Cortex of kidney (tissue), 1 donor: ENCODE results near the gene ADGRG1.
"Not testable (repeated sequence)": the region's sequence is repeated elsewhere in the genome, so short reads cannot be mapped to it uniquely, and the experiment has no call there.

Experiments
- DNase-seq: peaks from one replicate; lab custom pipeline; 2025; lab: John Stamatoyannopoulos, UW

The ADGRG1 gene

GRCh38 chr16:57666353-57667047 lies 38.1 kb downstream of the ADGRG1 start:
- no peak for DNase-seq

GRCh38 chr16:57667048-57667525 lies 38.7 kb downstream of the ADGRG1 start:
- DNase-seq, result no peak

GRCh38 chr16:57667526-57668262 lies 39.3 kb downstream of the ADGRG1 start:
- DNase-seq, result no peak

- no peak for DNase-seq
Observed at GRCh38 chr16:57668263-57668571, 39.8 kb downstream of the ADGRG1 start, which contains the start of gene ADGRG3. ADGRG3 (plus strand) TSS chr16:57668306; CDS start chr16:57668348, 42 bp downstream.

GRCh38 chr16:57668630-57669475 lies 40.4 kb downstream of the ADGRG1 start:
- no peak for DNase-seq

GRCh38 chr16:57669476-57670162 lies 41.2 kb downstream of the ADGRG1 start:
- DNase-seq, result no peak

GRCh38 chr16:57670196-57670595 lies 41.8 kb downstream of the ADGRG1 start:
- DNase-seq, result no peak

DNA sequence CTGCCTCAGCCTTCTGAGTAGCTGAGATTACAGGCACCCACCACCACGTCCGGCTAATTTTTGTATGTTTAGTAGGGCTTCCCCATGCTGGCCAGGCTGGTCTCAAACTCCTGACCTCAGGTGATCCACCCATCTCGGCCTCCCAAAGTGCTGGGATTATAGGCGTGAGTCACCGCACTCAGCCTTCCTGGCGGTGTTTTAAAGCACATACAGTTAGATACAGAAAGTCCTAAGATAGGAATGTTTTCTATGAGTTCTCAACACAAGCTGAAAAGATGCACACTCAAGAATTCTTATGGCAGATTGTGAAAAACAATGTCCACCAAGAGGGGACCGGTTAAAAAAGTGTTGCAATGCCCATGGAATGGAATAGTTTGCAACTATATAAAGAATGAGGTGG lies 43.0 kb downstream of the ADGRG1 start:
- DNase-seq, result not testable (repeated sequence)

GRCh38 chr16:57672416-57672815 lies 44.0 kb downstream of the ADGRG1 start:
- DNase-seq, result no peak

GRCh38 chr16:57672824-57673223 lies 44.4 kb downstream of the ADGRG1 start:
- DNase-seq, result no peak

DNA sequence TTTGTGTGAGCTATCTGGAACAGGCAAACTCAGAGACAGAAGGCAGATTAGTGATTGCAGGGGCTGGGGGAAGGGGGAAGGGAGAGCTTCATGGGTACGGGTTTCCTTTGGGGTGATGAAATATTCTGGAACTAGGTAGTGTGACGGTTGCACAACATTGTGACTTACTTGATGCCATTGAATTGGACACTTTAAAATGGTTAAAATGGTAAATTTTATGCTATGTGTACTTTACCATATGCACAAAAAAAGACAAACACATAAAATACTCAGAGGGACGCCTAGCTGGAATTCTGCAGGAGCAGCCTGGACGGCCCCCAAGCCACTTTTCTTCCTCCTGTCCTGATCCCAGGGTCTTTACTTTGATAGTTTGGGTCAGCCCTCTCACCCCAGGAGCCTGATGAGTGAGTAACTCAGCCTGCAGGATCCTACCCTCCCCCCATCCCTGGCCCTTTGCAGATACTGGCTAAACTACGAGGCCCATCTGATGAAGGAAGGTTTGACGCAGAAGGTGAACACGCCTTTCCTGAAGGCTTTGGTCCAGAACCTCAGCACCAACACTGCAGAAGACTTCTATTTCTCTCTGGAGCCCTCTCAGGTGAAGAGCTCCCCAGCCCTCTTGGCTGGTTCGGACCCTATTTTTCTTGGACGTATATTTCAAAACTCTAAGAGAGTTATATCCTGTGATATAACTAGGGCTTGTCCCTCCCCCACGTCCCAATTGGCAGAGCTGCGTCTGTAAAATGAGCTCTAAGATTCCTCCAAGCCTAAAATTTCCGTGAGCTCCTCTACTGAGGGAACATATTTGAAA lies 47.5 kb downstream of the ADGRG1 start:
- DNase-seq, result no peak

DNA sequence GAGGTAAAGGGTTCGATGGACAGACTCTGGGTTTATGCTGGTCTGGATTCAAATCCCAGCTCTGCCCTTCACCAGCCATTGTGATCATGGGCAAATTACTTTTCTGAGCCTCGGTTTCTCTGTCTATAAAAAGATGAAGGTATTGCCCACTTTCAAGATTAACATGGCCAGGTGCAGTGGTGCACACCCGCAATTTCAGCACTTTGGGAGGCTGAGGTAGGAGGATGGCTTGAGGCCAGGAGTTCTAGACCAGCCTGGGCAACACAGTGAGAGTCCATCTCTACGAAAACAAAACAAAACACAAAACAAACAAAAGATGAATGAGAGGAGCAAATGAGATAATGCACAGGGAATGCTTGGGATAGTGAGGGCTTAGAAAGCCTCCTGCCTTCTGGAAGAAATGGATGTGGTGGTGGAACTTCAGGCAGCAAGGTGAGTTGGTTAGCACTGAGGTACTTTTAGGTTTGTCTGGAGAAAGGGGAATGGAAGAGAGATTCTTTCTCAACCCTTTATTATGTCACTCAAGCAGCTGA lies 48.2 kb downstream of the ADGRG1 start:
- DNase-seq, result no peak

DNA sequence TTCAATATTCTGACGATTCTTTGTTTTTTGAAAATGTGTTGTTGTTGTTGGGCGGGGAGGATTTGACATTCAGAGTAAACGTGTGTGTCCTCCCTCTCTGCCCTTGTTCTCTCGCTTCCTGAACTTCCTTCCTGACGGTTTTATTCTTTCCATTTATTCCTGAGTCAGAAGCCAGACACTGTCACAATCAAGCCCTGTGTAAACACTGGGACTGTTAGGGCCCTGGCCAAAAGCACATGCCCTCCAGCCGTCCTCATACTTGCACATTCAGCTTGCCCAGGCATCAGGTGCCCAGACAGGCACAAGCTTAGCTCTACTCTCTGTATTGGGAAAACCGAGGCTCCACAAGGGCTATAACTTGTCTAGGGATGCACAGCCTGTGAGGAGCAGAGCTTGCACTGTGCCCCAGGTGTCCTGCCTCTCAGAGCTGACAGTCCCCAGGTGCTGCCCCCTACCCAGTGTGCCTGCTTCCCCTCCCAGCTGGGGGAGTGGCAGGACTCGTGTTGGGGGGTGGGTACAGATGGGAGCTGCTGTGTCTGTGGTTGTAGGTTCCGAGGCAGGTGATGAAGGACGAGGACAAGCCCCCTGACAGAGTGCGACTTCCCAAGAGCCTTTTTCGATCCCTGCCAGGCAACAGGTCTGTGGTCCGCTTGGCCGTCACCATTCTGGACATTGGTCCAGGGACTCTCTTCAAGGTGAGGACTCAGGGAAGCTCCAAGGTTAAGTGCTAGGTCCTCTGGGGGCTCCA lies 49.4 kb downstream of the ADGRG1 start:
- no peak for DNase-seq

- DNase-seq, result no peak
Observed at GRCh38 chr16:57679016-57679415, 50.6 kb downstream of the ADGRG1 start.

GRCh38 chr16:57679767-57680482 lies 51.5 kb downstream of the ADGRG1 start:
- DNase-seq, result no peak

- DNase-seq, result no peak
Observed at GRCh38 chr16:57680842-57681375, 52.5 kb downstream of the ADGRG1 start.

- DNase-seq, result no peak
Observed at GRCh38 chr16:57681950-57682728, 53.7 kb downstream of the ADGRG1 start.
